HG02623 (cell line): ENCODE data around the gene ZFAND2A.
"Not testable (repeated sequence)": the region's sequence is repeated elsewhere in the genome, so short reads cannot be mapped to it uniquely, and the experiment has no call there.

Source experiments
- ATAC-seq: cut with Tn5 transposase; IDR thresholded peaks from one replicate; pipeline ENCODE4 v1.9.1; 2021; ENCODE audit warnings: moderate library complexity; ENCODE audit not compliant: unreplicated experiment

The ZFAND2A gene

GRCh38 chr7:1127001-1127400 lies 33.0 kb downstream of the ZFAND2A start:
- no peak for ATAC-seq

GRCh38 chr7:1125603-1125969 lies 34.4 kb downstream of the ZFAND2A start:
- no peak for ATAC-seq

- no peak for ATAC-seq
These were observed 35.0 kb downstream of the ZFAND2A start for GRCh38 chr7:1124816-1125602.

- ATAC-seq: no peak
These were observed 35.8 kb downstream of the ZFAND2A start for GRCh38 chr7:1124164-1124563.

- no peak for ATAC-seq
These were observed 36.3 kb downstream of the ZFAND2A start for GRCh38 chr7:1123715-1124114.

- ATAC-seq: no peak
These were observed 37.0 kb downstream of the ZFAND2A start for GRCh38 chr7:1122832-1123501.

- no peak for ATAC-seq
These were observed 37.8 kb downstream of the ZFAND2A start for GRCh38 chr7:1121886-1122831.

GRCh38 chr7:1121476-1121875 lies 38.5 kb downstream of the ZFAND2A start:
- ATAC-seq: no peak

GRCh38 chr7:1120791-1121190 lies 39.2 kb downstream of the ZFAND2A start:
- no peak for ATAC-seq

- ATAC-seq: no peak
These were observed 40.8 kb downstream of the ZFAND2A start for GRCh38 chr7:1119201-1119600.

GRCh38 chr7:1117321-1117928 lies 42.6 kb downstream of the ZFAND2A start:
- ATAC-seq: no peak

GRCh38 chr7:1116383-1117008 lies 43.5 kb downstream of the ZFAND2A start:
- not testable (repeated sequence) for ATAC-seq

GRCh38 chr7:1115171-1116045 lies 44.6 kb downstream of the ZFAND2A start:
- not testable (repeated sequence) for ATAC-seq

GRCh38 chr7:1114505-1114904 lies 45.5 kb downstream of the ZFAND2A start:
- no peak for ATAC-seq

- ATAC-seq: no peak
These were observed 45.9 kb downstream of the ZFAND2A start for GRCh38 chr7:1114088-1114487.

- no peak for ATAC-seq
These were observed 46.5 kb downstream of the ZFAND2A start for GRCh38 chr7:1113548-1113885.

- ATAC-seq: no peak
These were observed 47.1 kb downstream of the ZFAND2A start for GRCh38 chr7:1112625-1113547.

- ATAC-seq: no peak
These were observed 47.9 kb downstream of the ZFAND2A start for GRCh38 chr7:1112109-1112508.

- no peak for ATAC-seq
These were observed 48.8 kb downstream of the ZFAND2A start for GRCh38 chr7:1111156-1111555.
